UCSD-AML1 (cell line): ENCODE results near the gene KNOP1.
"Not testable (repeated sequence)": the region's sequence is repeated elsewhere in the genome, so short reads cannot be mapped to it uniquely, and the experiment has no call there.

Experiments used
- DNase-seq: peaks from one replicate; lab custom pipeline; 2025; ENCODE audit not compliant: unreplicated experiment; lab: John Stamatoyannopoulos, UW

KNOP1 gene

GRCh38 chr16:19743816-19744159, 25.8 kb upstream of the KNOP1 start:
- no peak for DNase-seq

- no peak for DNase-seq
These were observed 23.3 kb upstream of the KNOP1 start for GRCh38 chr16:19741354-19741753.

- DNase-seq = peak; percentile 51
These were observed 19.4 kb upstream of the KNOP1 start for GRCh38 chr16:19737306-19738038.

- no peak for DNase-seq
These were observed 17.2 kb upstream of the KNOP1 start for GRCh38 chr16:19735074-19735867.

GRCh38 chr16:19733551-19733950, 15.5 kb upstream of the KNOP1 start:
- no peak for DNase-seq

GRCh38 chr16:19728636-19728965, 10.6 kb upstream of the KNOP1 start:
- DNase-seq = no peak

GRCh38 chr16:19722981-19723380, 5.0 kb upstream of the KNOP1 start:
- no peak for DNase-seq

- no peak for DNase-seq
These were observed 4.4 kb upstream of the KNOP1 start for GRCh38 chr16:19722269-19722952.

GRCh38 chr16:19718624-19718965, 568 bp upstream of the KNOP1 start:
- no peak for DNase-seq

- no peak for DNase-seq
These were observed 713 bp downstream of the KNOP1 start for GRCh38 chr16:19717314-19717713.

GRCh38 chr16:19716728-19717127, 1.3 kb downstream of the KNOP1 start:
- not testable (repeated sequence) for DNase-seq

- DNase-seq = no peak
These were observed 1.8 kb downstream of the KNOP1 start for GRCh38 chr16:19716183-19716582.

- no peak for DNase-seq
These were observed 2.5 kb downstream of the KNOP1 start for GRCh38 chr16:19715566-19715965.

GRCh38 chr16:19713697-19714096, 4.3 kb downstream of the KNOP1 start:
- no peak for DNase-seq

- DNase-seq = no peak
These were observed 5.5 kb downstream of the KNOP1 start for GRCh38 chr16:19712418-19713058.

- no peak for DNase-seq
These were observed 6.4 kb downstream of the KNOP1 start for GRCh38 chr16:19711643-19712042.

- DNase-seq = no peak
These were observed 7.0 kb downstream of the KNOP1 start for GRCh38 chr16:19710991-19711545.

GRCh38 chr16:19710191-19710908, 7.7 kb downstream of the KNOP1 start:
- no peak for DNase-seq

- no peak for DNase-seq
These were observed 8.5 kb downstream of the KNOP1 start for GRCh38 chr16:19709381-19710136.
